Measurements from ENCODE around the gene GDF11.

GDF11 gene

GRCh38 chr12:55795950-55796349 is 53.0 kb downstream of the GDF11 start:
- DNase-seq (ENCODE audit: low read depth in 2 of 2) = no peak

GRCh38 chr12:55797068-55797467 is 54.1 kb downstream of the GDF11 start:
- DNase-seq (ENCODE audit: low read depth in 2 of 2) = no peak

- DNase-seq (ENCODE audit: low read depth in 2 of 2) = no peak
These were observed 54.6 kb downstream of the GDF11 start for GRCh38 chr12:55797550-55797949.
